Suprapubic skin (tissue), 3 donors: ENCODE data around the gene CHIA.

Experiments
- EP300 ChIP-seq: sonication (generic); formaldehyde crosslinking; IDR thresholded peaks from one replicate; pipeline ENCODE4 v1.6.1; 2017; ENCODE audit warnings: antibody characterized with exemption
- POLR2A ChIP-seq, 2 donors: fragments of 450-650 bp; IDR thresholded peaks; one replicate each; pipeline ENCODE4 v1.6.1; 2017; ENCODE audit warnings: antibody characterized with exemption in 2 of 2, mild to moderate bottlenecking in 2 of 2, moderate library complexity in 2 of 2
- TF ChIP-seq, protein P1 (sequence below), 2 donors: fragments of 200-600 bp in 1 of 2; fragments of 450-650 bp in 1 of 2; sonication (generic) in 1 of 2; IDR thresholded peaks; one replicate each; pipeline ENCODE4 v1.5.1; 2016 to 2019; ENCODE audit warnings: antibody characterized with exemption in 2 of 2, mild to moderate bottlenecking in 1 of 2, moderate library complexity in 1 of 2

DNA sequence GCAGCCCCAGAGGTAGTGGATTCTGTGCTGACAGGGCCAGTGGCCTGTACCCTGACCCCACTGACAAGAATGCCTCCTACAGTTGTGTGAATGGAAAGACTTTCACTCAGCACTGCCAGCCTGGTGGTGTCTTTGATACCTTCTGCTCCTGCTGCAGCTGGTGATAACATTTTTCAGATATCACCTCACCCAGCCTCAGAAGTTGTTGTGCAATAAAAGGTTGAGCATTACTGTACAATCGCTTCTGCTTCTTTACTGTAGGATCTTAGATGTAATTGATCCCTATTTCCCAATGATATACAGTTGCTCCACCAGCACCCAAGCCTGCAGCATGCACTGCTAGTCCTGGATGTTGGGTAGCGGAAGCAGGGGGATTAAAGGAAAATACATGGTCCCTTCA, 4.8 kb upstream of the CHIA start:
- TF ChIP-seq, protein P1, sequence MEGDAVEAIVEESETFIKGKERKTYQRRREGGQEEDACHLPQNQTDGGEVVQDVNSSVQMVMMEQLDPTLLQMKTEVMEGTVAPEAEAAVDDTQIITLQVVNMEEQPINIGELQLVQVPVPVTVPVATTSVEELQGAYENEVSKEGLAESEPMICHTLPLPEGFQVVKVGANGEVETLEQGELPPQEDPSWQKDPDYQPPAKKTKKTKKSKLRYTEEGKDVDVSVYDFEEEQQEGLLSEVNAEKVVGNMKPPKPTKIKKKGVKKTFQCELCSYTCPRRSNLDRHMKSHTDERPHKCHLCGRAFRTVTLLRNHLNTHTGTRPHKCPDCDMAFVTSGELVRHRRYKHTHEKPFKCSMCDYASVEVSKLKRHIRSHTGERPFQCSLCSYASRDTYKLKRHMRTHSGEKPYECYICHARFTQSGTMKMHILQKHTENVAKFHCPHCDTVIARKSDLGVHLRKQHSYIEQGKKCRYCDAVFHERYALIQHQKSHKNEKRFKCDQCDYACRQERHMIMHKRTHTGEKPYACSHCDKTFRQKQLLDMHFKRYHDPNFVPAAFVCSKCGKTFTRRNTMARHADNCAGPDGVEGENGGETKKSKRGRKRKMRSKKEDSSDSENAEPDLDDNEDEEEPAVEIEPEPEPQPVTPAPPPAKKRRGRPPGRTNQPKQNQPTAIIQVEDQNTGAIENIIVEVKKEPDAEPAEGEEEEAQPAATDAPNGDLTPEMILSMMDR (IDR thresholded peaks at IDR 0.05) = no peak
- TF ChIP-seq POLR2A (IDR thresholded peaks at IDR 0.05) (no peak), EP300 (no peak)
